HepG2 (cell line): ENCODE results near the gene SEBOX. TPM values are rescaled to one million over a fixed set of nuclear protein-coding genes. Genes with fewer than 3 reads are reported as not detected.

ENCODE experiments used
- CHD2 ChIP-seq: IDR thresholded peaks from 2 replicates; pipeline ENCODE4 v1.6.1; 2011; ENCODE audit warnings: low read depth, low read length, improper control_type of control experiment
- EZH2 ChIP-seq: conservative IDR thresholded peaks from 2 replicates; pipeline ENCODE4 v1.6.1; 2012; ENCODE audit warnings: mild to moderate bottlenecking, low read depth, low read length, moderate library complexity
- GPN1 ChIP-seq: sonication (generic); formaldehyde crosslinking; IDR thresholded peaks from 2 replicates; pipeline ENCODE4 v1.5.1; 2020; ENCODE audit warnings: missing genetic modification reagents, borderline replicate concordance
- KDM5A ChIP-seq: fragments of 200-600 bp; sonication (generic); IDR thresholded peaks from 2 replicates; pipeline ENCODE4 v1.7.0; 2018; ENCODE audit warnings: antibody characterized with exemption, mild to moderate bottlenecking, low read length, borderline replicate concordance
- MAFG ChIP-seq: sonication (generic); formaldehyde crosslinking; IDR thresholded peaks from 2 replicates; pipeline ENCODE4 v1.5.1; 2020; ENCODE audit warnings: mild to moderate bottlenecking, missing genetic modification reagents
- NCOR1 ChIP-seq: fragments of 200-600 bp; sonication (generic); IDR thresholded peaks from 2 replicates; pipeline ENCODE4 v1.7.0; 2017; ENCODE audit warnings: antibody characterized with exemption, low read length, borderline replicate concordance
- NFRKB ChIP-seq: fragments of 450-650 bp; IDR thresholded peaks from 2 replicates; pipeline ENCODE4 v1.6.1; 2017
- NR3C1 ChIP-seq: sonication (generic); formaldehyde crosslinking; IDR thresholded peaks from 2 replicates; pipeline ENCODE4 v1.4.0; 2020; ENCODE audit warnings: missing genetic modification reagents
- PHF8 ChIP-seq: sonication (generic); formaldehyde crosslinking; IDR thresholded peaks from 2 replicates; pipeline ENCODE4 v1.5.0; 2020; ENCODE audit warnings: missing genetic modification reagents
- RELA ChIP-seq: sonication (generic); formaldehyde crosslinking; IDR thresholded peaks from 2 replicates; pipeline ENCODE4 v1.4.0; 2020; ENCODE audit warnings: missing genetic modification reagents
- SP140L ChIP-seq: sonication (generic); formaldehyde crosslinking; IDR thresholded peaks from 2 replicates; pipeline ENCODE4 v1.4.0; 2020; ENCODE audit warnings: missing genetic modification reagents, borderline replicate concordance
- THRA ChIP-seq: sonication (generic); formaldehyde crosslinking; IDR thresholded peaks from 2 replicates; pipeline ENCODE4 v1.4.0; 2020; ENCODE audit warnings: missing genetic modification reagents, borderline replicate concordance
- ZBED4 ChIP-seq: sonication (generic); formaldehyde crosslinking; IDR thresholded peaks from 2 replicates; pipeline ENCODE4 v1.4.0; 2020; ENCODE audit warnings: missing genetic modification reagents, borderline replicate concordance
- ZNF232 ChIP-seq: sonication (generic); formaldehyde crosslinking; IDR thresholded peaks from 2 replicates; pipeline ENCODE4 v1.4.0; 2020; ENCODE audit warnings: missing genetic modification reagents, borderline replicate concordance
- ZNF296 ChIP-seq: sonication (generic); formaldehyde crosslinking; conservative IDR thresholded peaks from 2 replicates; pipeline ENCODE4 v1.5.0; 2020; ENCODE audit warnings: mild to moderate bottlenecking, missing genetic modification reagents
- ZNF563 ChIP-seq: sonication (generic); formaldehyde crosslinking; IDR thresholded peaks from 2 replicates; pipeline ENCODE4 v1.8.0; 2022; ENCODE audit warnings: mild to moderate bottlenecking, moderate library complexity, missing genetic modification reagents
- ZNF670 ChIP-seq: sonication (generic); formaldehyde crosslinking; IDR thresholded peaks from 2 replicates; pipeline ENCODE4 v1.8.0; 2022; ENCODE audit warnings: mild to moderate bottlenecking, missing genetic modification reagents, borderline replicate concordance
- polyA plus RNA-seq, 8 experiments: library from polyadenylated mRNA; depleted of rRNA in 3 of 8; stranded (reverse) in 7 of 8; unstranded in 1 of 8; fragments of >200 nt; fragmentation: Illumina TruSeq in 4 of 8; extraction: Trizol in 4 of 8; gene quantifications; 2 replicates each; pipeline versions ENCODE4 v1.2.1 to v1.2.3, GENCODE V29; 2011 to 2016; ENCODE audit warnings: low read depth in 4 of 8, missing spikeins in 1 of 8, mixed read lengths in 1 of 8; ENCODE audit not compliant: insufficient read depth in 1 of 8
- total RNA-seq, 5 experiments: library from RNA; depleted of rRNA; stranded (reverse); fragments of >200 nt; fragmentation: Illumina TruSeq; extraction: Trizol; gene quantifications; 2 replicates each; pipeline ENCODE4 v1.2.3, GENCODE V29; 2016; ENCODE audit warnings: low read depth in 1 of 5
- TF ChIP-seq, protein P1 (sequence below): sonication (generic); formaldehyde crosslinking; IDR thresholded peaks from 2 replicates; pipeline ENCODE4 v1.4.0; 2020; ENCODE audit warnings: mild to moderate bottlenecking, missing genetic modification reagents
- TF ChIP-seq, protein P2 (sequence below): sonication (generic); formaldehyde crosslinking; IDR thresholded peaks from 2 replicates; pipeline ENCODE4 v1.9.0; 2022; ENCODE audit warnings: missing genetic modification reagents, mild to moderate bottlenecking, borderline replicate concordance

The SEBOX gene
- total and polyA plus RNA-seq, 2 of the 13 experiments (the other 11 are each of a cell fraction or from before 2014, with no cell fraction given) = not detected

DNA sequence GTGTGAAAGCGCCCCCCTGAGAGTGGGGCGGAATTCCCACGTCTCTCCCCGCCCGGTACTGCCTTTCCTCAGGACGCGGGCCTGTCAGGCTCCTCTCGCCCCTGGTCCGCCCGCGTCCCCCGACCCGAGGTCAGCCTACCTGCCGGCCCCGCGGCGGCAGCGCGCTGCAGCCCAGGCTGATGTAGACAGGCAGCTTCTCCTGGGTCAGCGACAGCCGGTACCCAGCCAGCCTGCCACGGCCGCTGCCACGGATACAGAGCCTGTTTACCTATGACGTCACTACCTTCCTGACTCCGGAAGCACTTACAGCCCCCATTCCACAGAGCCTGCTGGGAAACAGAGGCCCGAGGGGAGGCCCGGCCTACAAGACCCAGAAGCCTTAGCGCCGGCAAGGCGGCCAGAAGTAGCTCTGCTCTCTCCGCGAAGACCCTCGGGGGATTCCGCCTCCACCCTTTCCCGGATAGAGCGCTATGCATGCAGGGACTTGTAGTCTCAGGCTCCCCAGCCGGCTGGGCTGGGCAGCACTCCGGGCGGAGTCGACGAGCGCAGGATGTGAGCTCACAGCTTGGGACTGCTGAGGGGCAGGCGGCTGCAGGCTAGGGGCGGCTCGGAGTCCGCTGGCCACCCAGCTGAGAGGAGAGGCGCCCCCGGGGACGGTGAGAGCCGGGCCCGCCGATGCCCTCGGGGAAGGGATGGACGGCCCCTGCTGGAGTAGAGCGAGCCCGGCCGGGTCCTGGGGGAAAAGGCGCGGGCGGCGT lies 29.6 kb downstream of the SEBOX start, which contains the start of the genes IFT20 and TNFAIP1 (continued):
- TF ChIP-seq KDM5A (peak; percentile 88), EZH2 (no peak), THRA (CRISPR knock-in tag) (0 out of 2 replicates have a peak, but pooled peaks have one; percentile 7), GPN1 (CRISPR knock-in tag) (no peak), ZBED4 (CRISPR knock-in tag) (no peak), NCOR1 (peak; percentile 61; the same call in 1 of the 2 replicates), NR3C1 (no peak), NFRKB (no peak), CHD2 (peak; percentile 71), ZNF232 (CRISPR knock-in tag) (no peak), MAFG (no peak), ZNF563 (CRISPR knock-in tag) (no peak), PHF8 (CRISPR knock-in tag) (peak; percentile 85), ZNF296 (CRISPR knock-in tag) (no peak), RELA (CRISPR knock-in tag) (no peak), SP140L (no peak), ZNF670 (CRISPR knock-in tag) (0 out of 2 replicates have a peak, but pooled peaks have one; percentile 63)
- TF ChIP-seq, protein P1, sequence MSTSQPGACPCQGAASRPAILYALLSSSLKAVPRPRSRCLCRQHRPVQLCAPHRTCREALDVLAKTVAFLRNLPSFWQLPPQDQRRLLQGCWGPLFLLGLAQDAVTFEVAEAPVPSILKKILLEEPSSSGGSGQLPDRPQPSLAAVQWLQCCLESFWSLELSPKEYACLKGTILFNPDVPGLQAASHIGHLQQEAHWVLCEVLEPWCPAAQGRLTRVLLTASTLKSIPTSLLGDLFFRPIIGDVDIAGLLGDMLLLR = no peak
- TF ChIP-seq, protein P2, sequence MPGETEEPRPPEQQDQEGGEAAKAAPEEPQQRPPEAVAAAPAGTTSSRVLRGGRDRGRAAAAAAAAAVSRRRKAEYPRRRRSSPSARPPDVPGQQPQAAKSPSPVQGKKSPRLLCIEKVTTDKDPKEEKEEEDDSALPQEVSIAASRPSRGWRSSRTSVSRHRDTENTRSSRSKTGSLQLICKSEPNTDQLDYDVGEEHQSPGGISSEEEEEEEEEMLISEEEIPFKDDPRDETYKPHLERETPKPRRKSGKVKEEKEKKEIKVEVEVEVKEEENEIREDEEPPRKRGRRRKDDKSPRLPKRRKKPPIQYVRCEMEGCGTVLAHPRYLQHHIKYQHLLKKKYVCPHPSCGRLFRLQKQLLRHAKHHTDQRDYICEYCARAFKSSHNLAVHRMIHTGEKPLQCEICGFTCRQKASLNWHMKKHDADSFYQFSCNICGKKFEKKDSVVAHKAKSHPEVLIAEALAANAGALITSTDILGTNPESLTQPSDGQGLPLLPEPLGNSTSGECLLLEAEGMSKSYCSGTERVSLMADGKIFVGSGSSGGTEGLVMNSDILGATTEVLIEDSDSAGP = peak; percentile 71
